Measurements from ENCODE around the gene LGALS8. TPM values are rescaled to one million over a fixed set of nuclear protein-coding genes. Genes with fewer than 3 reads are reported as not detected.
"Not testable (repeated sequence)": the region's sequence is repeated elsewhere in the genome, so short reads cannot be mapped to it uniquely, and the experiment has no call there.

Gene LGALS8
- total RNA-seq = 100 to 1,000 TPM; 103 to 113 TPM

GRCh38 chr1:236523704-236524141 is at the start of gene LGALS8:
LGALS8 (plus strand) TSS chr1:236523982; CDS start chr1:236526071, 2,089 bp downstream.
- DNase-seq (ENCODE audit: low spot score) = peak; percentile 93
- no peaks in the 10 kb centered on the region for H3K27me3 ChIP-seq
- H3K4me3 ChIP-seq = peak within 1 kb of the TSS; percentile 80 to 85
- TF ChIP-seq CTCF (IDR thresholded peaks at IDR 0.05) = no peak
- peak within 1 kb of the TSS; percentile 90 to 95 for H3K27ac ChIP-seq
- peaks cover 29% of the 10 kb centered on the region for H3K36me3 ChIP-seq
- no peaks in the 10 kb centered on the region for H3K9me3 ChIP-seq
- peaks cover 0 to 17% of the 10 kb centered on the region in 2 donors for H3K4me1 ChIP-seq

- no peak for DNase-seq (ENCODE audit: low spot score)
- no peaks in the 10 kb centered on the region for H3K36me3 ChIP-seq
- H3K9me3 ChIP-seq = no peaks in the 10 kb centered on the region
- peaks cover 0 to 15% of the 10 kb centered on the region in 2 donors for H3K4me1 ChIP-seq
- no peak for TF ChIP-seq CTCF (IDR thresholded peaks at IDR 0.05)
- H3K4me3 ChIP-seq = no peak overlapping the region
- H3K27me3 ChIP-seq = no peaks in the 10 kb centered on the region
- H3K27ac ChIP-seq = no peak overlapping the region
Observed at GRCh38 chr1:236476019-236476418, 47.8 kb upstream of the LGALS8 start.

GRCh38 chr1:236480758-236481436 is 42.9 kb upstream of the LGALS8 start:
- no peaks in the 10 kb centered on the region for H3K4me1 ChIP-seq
- no peak for TF ChIP-seq CTCF (IDR thresholded peaks at IDR 0.05)
- H3K27me3 ChIP-seq = no peaks in the 10 kb centered on the region
- no peaks in the 10 kb centered on the region for H3K36me3 ChIP-seq
- no peak overlapping the region for H3K4me3 ChIP-seq
- no peak overlapping the region for H3K27ac ChIP-seq
- H3K9me3 ChIP-seq = no peaks in the 10 kb centered on the region
- no peak for DNase-seq (ENCODE audit: low spot score)

GRCh38 chr1:236484310-236484971 is 39.3 kb upstream of the LGALS8 start:
- H3K27ac ChIP-seq = no peak overlapping the region
- no peaks in the 10 kb centered on the region for H3K27me3 ChIP-seq
- DNase-seq (ENCODE audit: low spot score) = no peak
- TF ChIP-seq CTCF (IDR thresholded peaks at IDR 0.05) = no peak
- H3K36me3 ChIP-seq = no peaks in the 10 kb centered on the region
- H3K4me1 ChIP-seq = no peaks in the 10 kb centered on the region
- no peaks in the 10 kb centered on the region for H3K9me3 ChIP-seq
- no peak overlapping the region for H3K4me3 ChIP-seq

GRCh38 chr1:236486356-236487002 is 37.3 kb upstream of the LGALS8 start:
- TF ChIP-seq CTCF (IDR thresholded peaks at IDR 0.05) = no peak
- no peaks in the 10 kb centered on the region for H3K27me3 ChIP-seq
- no peak for DNase-seq (ENCODE audit: low spot score)
- no peaks in the 10 kb centered on the region for H3K36me3 ChIP-seq
- no peak overlapping the region for H3K27ac ChIP-seq
- peaks cover 0 to 6% of the 10 kb centered on the region in 2 donors for H3K4me1 ChIP-seq
- no peaks in the 10 kb centered on the region for H3K9me3 ChIP-seq
- H3K4me3 ChIP-seq = no peak overlapping the region

- DNase-seq (ENCODE audit: low spot score); H3K27ac ChIP-seq; H3K36me3 ChIP-seq; H3K4me3 ChIP-seq; H3K9me3 ChIP-seq; H3K27me3 ChIP-seq; H3K4me1 ChIP-seq: not testable (repeated sequence)
Observed at GRCh38 chr1:236489161-236489560, 34.6 kb upstream of the LGALS8 start.
